Liver (tissue), 9 donors: ENCODE data around the gene PSMC3. TPM values are rescaled to one million over a fixed set of nuclear protein-coding genes. Genes with fewer than 3 reads are reported as not detected.
A peak's percentile ranks its signal among the peaks of the same experiment; 100 is the strongest.

Source experiments
- DNase-seq: peaks from one replicate; pipeline ENCODE4 v3.0.0-alpha.2; 2017; ENCODE audit warnings: low spot score
- H3K27ac ChIP-seq, 2 donors: one replicate each; pipeline ENCODE4 v1.7.0; 2013; ENCODE audit warnings: inconsistent platforms in 2 of 2, low read length in 2 of 2, control low read depth in 1 of 2, low read depth in 1 of 2, mild to moderate bottlenecking in 1 of 2
- H3K27me3 ChIP-seq, 4 donors: one replicate each; pipeline versions ENCODE4 v1.6.1 to v1.7.0; 2013; ENCODE audit warnings: low read length in 3 of 4, inconsistent platforms in 1 of 4, mild to moderate bottlenecking in 1 of 4, moderate library complexity in 1 of 4; ENCODE audit not compliant: control insufficient read depth in 4 of 4, insufficient read depth in 4 of 4
- H3K36me3 ChIP-seq, 4 donors: one replicate each; pipeline versions ENCODE4 v1.6.1 to v1.7.0; 2013; ENCODE audit warnings: low read length in 3 of 4, mild to moderate bottlenecking in 3 of 4, low read depth in 1 of 4, moderate library complexity in 1 of 4; ENCODE audit not compliant: control insufficient read depth in 4 of 4, insufficient read depth in 3 of 4
- H3K4me1 ChIP-seq, 4 donors: one replicate each; pipeline versions ENCODE4 v1.6.1 to v1.7.0; 2013; ENCODE audit warnings: low read length in 3 of 4, mild to moderate bottlenecking in 3 of 4, moderate library complexity in 1 of 4; ENCODE audit not compliant: control insufficient read depth in 4 of 4, insufficient read depth in 4 of 4
- H3K4me3 ChIP-seq, 3 donors: one replicate each; pipeline versions ENCODE4 v1.6.1 to v1.7.0; 2013; ENCODE audit warnings: low read length in 3 of 3, control low read depth in 1 of 3, low read depth in 1 of 3, mild to moderate bottlenecking in 1 of 3
- H3K9ac ChIP-seq, 2 donors: one replicate each; pipeline ENCODE4 v1.7.0; 2013; ENCODE audit warnings: low read length in 2 of 2, mild to moderate bottlenecking in 2 of 2, moderate library complexity in 2 of 2, control low read depth in 1 of 2, low read depth in 1 of 2
- H3K9me3 ChIP-seq, 4 donors: one replicate each; pipeline versions ENCODE4 v1.6.1 to v1.7.0; 2013; ENCODE audit warnings: low read length in 3 of 4; ENCODE audit not compliant: control insufficient read depth in 4 of 4
- EGR1 ChIP-seq, 2 donors: IDR thresholded peaks; 2 replicates each; pipeline ENCODE4 v1.6.1; 2016 to 2018; ENCODE audit warnings: antibody characterized with exemption in 2 of 2, low read depth in 2 of 2
- FOXA1 ChIP-seq: IDR thresholded peaks from 2 replicates; pipeline ENCODE4 v1.6.1; 2016; ENCODE audit warnings: antibody characterized with exemption
- FOXA2 ChIP-seq: IDR thresholded peaks from 2 replicates; pipeline ENCODE4 v1.6.1; 2016; ENCODE audit warnings: antibody characterized with exemption
- GABPA ChIP-seq, 2 donors: IDR thresholded peaks in 1 of 2; conservative IDR thresholded peaks in 1 of 2; 2 replicates each; pipeline ENCODE4 v1.6.1; 2016; ENCODE audit warnings: antibody characterized with exemption in 2 of 2, mild to moderate bottlenecking in 1 of 2, moderate library complexity in 1 of 2
- HNF4A ChIP-seq, 2 donors: conservative IDR thresholded peaks; 2 replicates each; pipeline ENCODE4 v1.6.1; 2016; ENCODE audit warnings: antibody characterized with exemption in 2 of 2, mild to moderate bottlenecking in 2 of 2
- HNF4G ChIP-seq: IDR thresholded peaks from 2 replicates; pipeline ENCODE4 v1.6.1; 2016; ENCODE audit warnings: antibody characterized with exemption
- JUND ChIP-seq, 2 donors: IDR thresholded peaks; 2 replicates each; pipeline ENCODE4 v1.6.1; 2016; ENCODE audit warnings: antibody characterized with exemption in 2 of 2
- NR2F2 ChIP-seq: IDR thresholded peaks from 2 replicates; pipeline ENCODE4 v1.6.1; 2016; ENCODE audit warnings: antibody characterized with exemption
- RAD21 ChIP-seq, 2 donors: IDR thresholded peaks; 2 replicates each; pipeline ENCODE4 v1.6.1; 2016; ENCODE audit warnings: antibody characterized with exemption in 2 of 2, mild to moderate bottlenecking in 2 of 2
- RXRA ChIP-seq, 2 donors: IDR thresholded peaks; 2 replicates each; pipeline ENCODE4 v1.6.1; 2017 to 2018; ENCODE audit warnings: antibody characterized with exemption in 2 of 2, mild to moderate bottlenecking in 1 of 2
- SP1 ChIP-seq: IDR thresholded peaks from 2 replicates; pipeline ENCODE4 v1.6.1; 2018; ENCODE audit warnings: antibody characterized with exemption, mild to moderate bottlenecking
- TAF1 ChIP-seq: conservative IDR thresholded peaks from 2 replicates; pipeline ENCODE4 v1.6.1; 2016; ENCODE audit warnings: antibody characterized with exemption, mild to moderate bottlenecking
- YY1 ChIP-seq: IDR thresholded peaks from 2 replicates; pipeline ENCODE4 v1.6.1; 2016; ENCODE audit warnings: antibody characterized with exemption, mild to moderate bottlenecking
- WGBS: extraction: QIAGEN DNeasy Blood & Tissue Kit; methylation state at CpG from one replicate; pipeline ENCODE4 v1.1.7; 2013; 5-methylcytosine and 5-hydroxymethylcytosine counted together
- polyA plus RNA-seq, 2 donors: library from polyadenylated mRNA; stranded (reverse) in 1 of 2; unstranded in 1 of 2; fragments of 200-250 nt in 1 of 2; fragments of >200 nt in 1 of 2; fragmentation: Nextera tagmentation in 1 of 2; extraction: Ambion mirVana in 1 of 2; gene quantifications; one replicate each; pipeline versions ENCODE4 v1.2.1 to v1.2.3, GENCODE V29; 2013 to 2015
- total RNA-seq, 2 donors: library from RNA; depleted of rRNA; stranded (reverse); fragments of >200 nt; gene quantifications; one replicate each; pipeline ENCODE4 v1.2.3, GENCODE V29; 2014
- TF ChIP-seq, protein P1 (sequence below): IDR thresholded peaks from 2 replicates; pipeline ENCODE4 v1.6.1; 2016; ENCODE audit warnings: antibody characterized with exemption
- TF ChIP-seq, protein P2 (sequence below): IDR thresholded peaks from 2 replicates; pipeline ENCODE4 v1.6.1; 2016; ENCODE audit warnings: antibody characterized with exemption, mild to moderate bottlenecking
- TF ChIP-seq, protein P3 (sequence below): fragments of 150-350 bp; IDR thresholded peaks from 2 replicates; pipeline ENCODE4 v1.5.1; 2017; ENCODE audit warnings: improper control_type of control experiment, low read depth, low read length; ENCODE audit not compliant: missing input control
- TF ChIP-seq, protein P4 (sequence below): IDR thresholded peaks from 2 replicates; pipeline ENCODE4 v1.6.1; 2016; ENCODE audit warnings: antibody characterized with exemption
- TF ChIP-seq, protein P5 (sequence below): IDR thresholded peaks from 2 replicates; pipeline ENCODE4 v1.6.1; 2016; ENCODE audit warnings: antibody characterized with exemption
- donor health status: healthy.
- donor health status: healthy.
- donor health status: healthy.
- donor health status: healthy.
- donor health status: healthy.

Gene PSMC3
- total and polyA plus RNA-seq, 4 donors: 58.0 to 110 (median 103) TPM

DNA sequence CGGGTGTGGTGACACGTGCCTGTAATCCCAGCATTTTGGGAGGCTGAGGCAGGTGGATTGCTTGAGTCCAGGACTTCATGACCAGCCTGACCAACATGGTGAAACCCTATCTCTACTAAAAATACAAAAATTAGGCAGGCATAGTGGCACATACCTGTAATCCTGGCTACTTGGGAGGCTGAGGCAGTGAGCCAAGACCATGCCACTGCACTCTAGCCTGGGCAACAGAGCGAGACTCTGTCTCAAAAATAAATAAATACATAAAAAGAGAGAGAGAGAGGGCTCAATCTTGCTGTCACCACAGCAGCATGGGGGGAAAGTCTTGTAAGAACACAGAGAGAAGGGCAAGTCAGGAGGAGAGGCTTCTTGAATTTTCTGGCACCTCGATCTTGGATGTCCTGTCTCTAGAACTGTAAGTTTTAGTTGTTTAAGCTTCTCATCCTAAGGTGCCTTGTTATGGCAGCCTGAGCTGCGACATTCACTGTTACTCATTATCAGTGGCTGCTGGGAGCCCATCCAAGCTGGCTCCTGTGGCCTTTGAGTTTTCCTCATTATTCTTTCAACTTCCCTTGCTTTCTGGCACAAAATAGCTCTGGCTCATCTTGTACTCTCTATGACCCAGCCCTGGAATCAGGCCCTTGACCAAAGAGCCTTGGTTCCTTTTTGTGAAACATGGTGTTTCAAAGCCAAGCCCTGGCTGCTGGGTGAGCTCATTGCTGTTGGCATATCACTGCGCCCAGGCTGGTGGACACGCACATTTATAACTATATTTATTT is 8.0 kb upstream of the PSMC3 start:
- DNase-seq: no peak
- no peaks in the 10 kb centered on the region for H3K27me3 ChIP-seq
- H3K4me3 ChIP-seq: no peak overlapping the region
- 49% methylated on average over 7 of the region's 7 CpGs for WGBS
- H3K4me1 ChIP-seq: peaks cover 3 to 54% (median 38%) of the 10 kb centered on the region in 4 donors
- H3K9ac ChIP-seq: no peak overlapping the region
- peak overlapping the region; percentile 86 to 93 for H3K27ac ChIP-seq
- TF ChIP-seq, protein P1, sequence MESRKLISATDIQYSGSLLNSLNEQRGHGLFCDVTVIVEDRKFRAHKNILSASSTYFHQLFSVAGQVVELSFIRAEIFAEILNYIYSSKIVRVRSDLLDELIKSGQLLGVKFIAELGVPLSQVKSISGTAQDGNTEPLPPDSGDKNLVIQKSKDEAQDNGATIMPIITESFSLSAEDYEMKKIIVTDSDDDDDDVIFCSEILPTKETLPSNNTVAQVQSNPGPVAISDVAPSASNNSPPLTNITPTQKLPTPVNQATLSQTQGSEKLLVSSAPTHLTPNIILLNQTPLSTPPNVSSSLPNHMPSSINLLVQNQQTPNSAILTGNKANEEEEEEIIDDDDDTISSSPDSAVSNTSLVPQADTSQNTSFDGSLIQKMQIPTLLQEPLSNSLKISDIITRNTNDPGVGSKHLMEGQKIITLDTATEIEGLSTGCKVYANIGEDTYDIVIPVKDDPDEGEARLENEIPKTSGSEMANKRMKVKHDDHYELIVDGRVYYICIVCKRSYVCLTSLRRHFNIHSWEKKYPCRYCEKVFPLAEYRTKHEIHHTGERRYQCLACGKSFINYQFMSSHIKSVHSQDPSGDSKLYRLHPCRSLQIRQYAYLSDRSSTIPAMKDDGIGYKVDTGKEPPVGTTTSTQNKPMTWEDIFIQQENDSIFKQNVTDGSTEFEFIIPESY: peak; percentile 43
- TF ChIP-seq, protein P2, sequence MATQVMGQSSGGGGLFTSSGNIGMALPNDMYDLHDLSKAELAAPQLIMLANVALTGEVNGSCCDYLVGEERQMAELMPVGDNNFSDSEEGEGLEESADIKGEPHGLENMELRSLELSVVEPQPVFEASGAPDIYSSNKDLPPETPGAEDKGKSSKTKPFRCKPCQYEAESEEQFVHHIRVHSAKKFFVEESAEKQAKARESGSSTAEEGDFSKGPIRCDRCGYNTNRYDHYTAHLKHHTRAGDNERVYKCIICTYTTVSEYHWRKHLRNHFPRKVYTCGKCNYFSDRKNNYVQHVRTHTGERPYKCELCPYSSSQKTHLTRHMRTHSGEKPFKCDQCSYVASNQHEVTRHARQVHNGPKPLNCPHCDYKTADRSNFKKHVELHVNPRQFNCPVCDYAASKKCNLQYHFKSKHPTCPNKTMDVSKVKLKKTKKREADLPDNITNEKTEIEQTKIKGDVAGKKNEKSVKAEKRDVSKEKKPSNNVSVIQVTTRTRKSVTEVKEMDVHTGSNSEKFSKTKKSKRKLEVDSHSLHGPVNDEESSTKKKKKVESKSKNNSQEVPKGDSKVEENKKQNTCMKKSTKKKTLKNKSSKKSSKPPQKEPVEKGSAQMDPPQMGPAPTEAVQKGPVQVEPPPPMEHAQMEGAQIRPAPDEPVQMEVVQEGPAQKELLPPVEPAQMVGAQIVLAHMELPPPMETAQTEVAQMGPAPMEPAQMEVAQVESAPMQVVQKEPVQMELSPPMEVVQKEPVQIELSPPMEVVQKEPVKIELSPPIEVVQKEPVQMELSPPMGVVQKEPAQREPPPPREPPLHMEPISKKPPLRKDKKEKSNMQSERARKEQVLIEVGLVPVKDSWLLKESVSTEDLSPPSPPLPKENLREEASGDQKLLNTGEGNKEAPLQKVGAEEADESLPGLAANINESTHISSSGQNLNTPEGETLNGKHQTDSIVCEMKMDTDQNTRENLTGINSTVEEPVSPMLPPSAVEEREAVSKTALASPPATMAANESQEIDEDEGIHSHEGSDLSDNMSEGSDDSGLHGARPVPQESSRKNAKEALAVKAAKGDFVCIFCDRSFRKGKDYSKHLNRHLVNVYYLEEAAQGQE: peak; percentile 70
- peak; percentile 77 to 82 for TF ChIP-seq JUND (IDR thresholded peaks at IDR 0.05)
- peak; percentile 14 for TF ChIP-seq FOXA1
- peak; percentile 90 for TF ChIP-seq SP1
- TF ChIP-seq, protein P3, sequence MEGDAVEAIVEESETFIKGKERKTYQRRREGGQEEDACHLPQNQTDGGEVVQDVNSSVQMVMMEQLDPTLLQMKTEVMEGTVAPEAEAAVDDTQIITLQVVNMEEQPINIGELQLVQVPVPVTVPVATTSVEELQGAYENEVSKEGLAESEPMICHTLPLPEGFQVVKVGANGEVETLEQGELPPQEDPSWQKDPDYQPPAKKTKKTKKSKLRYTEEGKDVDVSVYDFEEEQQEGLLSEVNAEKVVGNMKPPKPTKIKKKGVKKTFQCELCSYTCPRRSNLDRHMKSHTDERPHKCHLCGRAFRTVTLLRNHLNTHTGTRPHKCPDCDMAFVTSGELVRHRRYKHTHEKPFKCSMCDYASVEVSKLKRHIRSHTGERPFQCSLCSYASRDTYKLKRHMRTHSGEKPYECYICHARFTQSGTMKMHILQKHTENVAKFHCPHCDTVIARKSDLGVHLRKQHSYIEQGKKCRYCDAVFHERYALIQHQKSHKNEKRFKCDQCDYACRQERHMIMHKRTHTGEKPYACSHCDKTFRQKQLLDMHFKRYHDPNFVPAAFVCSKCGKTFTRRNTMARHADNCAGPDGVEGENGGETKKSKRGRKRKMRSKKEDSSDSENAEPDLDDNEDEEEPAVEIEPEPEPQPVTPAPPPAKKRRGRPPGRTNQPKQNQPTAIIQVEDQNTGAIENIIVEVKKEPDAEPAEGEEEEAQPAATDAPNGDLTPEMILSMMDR: no peak
- peak; percentile 44 for TF ChIP-seq NR2F2
- TF ChIP-seq GABPA (IDR thresholded peaks at IDR 0.05 in 1 of 2, conservative IDR thresholded peaks at IDR 0.05 in 1 of 2): peak in 1 of 2 donors; percentile 64
- TF ChIP-seq HNF4A (conservative IDR thresholded peaks at IDR 0.05): peak; percentile 84 to 87
- peak; percentile 31 for TF ChIP-seq TAF1
- TF ChIP-seq HNF4G: peak; percentile 38
- TF ChIP-seq, protein P4, sequence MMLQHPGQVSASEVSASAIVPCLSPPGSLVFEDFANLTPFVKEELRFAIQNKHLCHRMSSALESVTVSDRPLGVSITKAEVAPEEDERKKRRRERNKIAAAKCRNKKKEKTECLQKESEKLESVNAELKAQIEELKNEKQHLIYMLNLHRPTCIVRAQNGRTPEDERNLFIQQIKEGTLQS: peak; percentile 58
- peak in 1 of 2 donors; percentile 27 for TF ChIP-seq EGR1 (IDR thresholded peaks at IDR 0.05; ENCODE audit: low read depth in 2 of 2)
- peak; percentile 29 to 54 for TF ChIP-seq RAD21 (IDR thresholded peaks at IDR 0.05)
- peak; percentile 25 for TF ChIP-seq FOXA2
- TF ChIP-seq RXRA (IDR thresholded peaks at IDR 0.05): peak; percentile 91 to 93
- peak; percentile 91 for TF ChIP-seq YY1
- TF ChIP-seq, protein P5, sequence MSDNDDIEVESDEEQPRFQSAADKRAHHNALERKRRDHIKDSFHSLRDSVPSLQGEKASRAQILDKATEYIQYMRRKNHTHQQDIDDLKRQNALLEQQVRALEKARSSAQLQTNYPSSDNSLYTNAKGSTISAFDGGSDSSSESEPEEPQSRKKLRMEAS: peak; percentile 43
- H3K36me3 ChIP-seq: no peaks in the 10 kb centered on the region
- no peaks in the 10 kb centered on the region for H3K9me3 ChIP-seq
